ENCODE results near the gene SSTR4. TPM values are rescaled to one million over a fixed set of nuclear protein-coding genes. Genes with fewer than 3 reads are reported as not detected.

Gene SSTR4
- total and polyA plus RNA-seq, 2 donors (not counting 3 experiments of a cell fraction or from before 2014, with no cell fraction given) = not detected

- no peak overlapping the region for H3K4me2 ChIP-seq (ENCODE audit: insufficient read depth, low read length)
- no peak overlapping the region for H3K27ac ChIP-seq (ENCODE audit: insufficient read depth, low read depth, low read length)
- DNase-seq (ENCODE audit: low read depth, low spot score) (no peak), FAIRE-seq (no peak)
- dilution Hi-C loops (cut with MboI; ENCODE audit: extremely low pct_ligation_motif_present, low sequenced_read_pairs) (no loop called here), intact Hi-C loops (cut with micrococcal nuclease) (no loop called here)
- POLR2A ChIA-PET = no interaction called here
- H4K20me1 ChIP-seq (replicated peaks; ENCODE audit: control insufficient read depth, extremely low read depth, insufficient read depth, low read length) = no peaks in the 10 kb centered on the region
- no peak for TF ChIP-seq GATA2 (IDR thresholded peaks at IDR 0.05; ENCODE audit: insufficient read depth, insufficient read length, low read depth, low read length)
- no peak for TF ChIP-seq MYC (IDR thresholded peaks at IDR 0.05; ENCODE audit: low read depth, low read length)
- no peak for TF ChIP-seq FOS (IDR thresholded peaks at IDR 0.05; ENCODE audit: borderline replicate concordance, insufficient read depth, low read length)
- no peak for TF ChIP-seq POLR2A (IDR thresholded peaks at IDR 0.05; ENCODE audit: low read depth, low read length)
- H2AFZ ChIP-seq (ENCODE audit: low read depth, low read length) = no peak overlapping the region
- no peak overlapping the region for H3K4me3 ChIP-seq (replicated peaks in 1 of 3; ENCODE audit: insufficient read depth in 1 of 3, low read depth in 1 of 3, low read length in 3 of 3)
- no peaks in the 10 kb centered on the region for H3K79me2 ChIP-seq (ENCODE audit: control insufficient read depth, insufficient read depth, low read length)
- H3K36me3 ChIP-seq (ENCODE audit: control insufficient read depth in 2 of 2, extremely low read depth in 1 of 2, insufficient read depth in 2 of 2, low read length in 2 of 2) = no peaks in the 10 kb centered on the region
- CTCF ChIA-PET = no interaction called here
- no peak overlapping the region for H3K9ac ChIP-seq (replicated peaks; ENCODE audit: extremely low read depth, insufficient read depth, low read length)
- peaks cover 2 to 3% of the 10 kb centered on the region in 2 experiments for H3K27me3 ChIP-seq (ENCODE audit: control insufficient read depth in 2 of 2, insufficient read depth in 2 of 2, low read length in 2 of 2)
- no peaks in the 10 kb centered on the region for H3K4me1 ChIP-seq (ENCODE audit: control insufficient read depth, extremely low read depth, insufficient read depth, low read length)
- BruUV-seq (replicated peaks) = no TSS peak
- H3K9me1 ChIP-seq (replicated peaks; ENCODE audit: control insufficient read depth, extremely low read depth, insufficient read depth, low read length) = no peaks in the 10 kb centered on the region
- H3K9me3 ChIP-seq (replicated peaks; ENCODE audit: control insufficient read depth, insufficient read depth, low read length) = no peaks in the 10 kb centered on the region
Observed at GRCh38 chr20:23007462-23007861, 27.6 kb upstream of the SSTR4 start.

- dilution Hi-C loops (cut with MboI; ENCODE audit: extremely low pct_ligation_motif_present, low sequenced_read_pairs) (no loop called here), intact Hi-C loops (cut with micrococcal nuclease) (no loop called here)
- H3K4me3 ChIP-seq (replicated peaks in 1 of 3; ENCODE audit: insufficient read depth in 1 of 3, low read depth in 1 of 3, low read length in 3 of 3) = no peak overlapping the region
- peaks cover 2 to 3% of the 10 kb centered on the region in 2 experiments for H3K27me3 ChIP-seq (ENCODE audit: control insufficient read depth in 2 of 2, insufficient read depth in 2 of 2, low read length in 2 of 2)
- TF ChIP-seq FOS (IDR thresholded peaks at IDR 0.05; ENCODE audit: borderline replicate concordance, insufficient read depth, low read length) (no peak), POLR2AphosphoS5 (IDR thresholded peaks at IDR 0.05; ENCODE audit: insufficient read depth, low read depth, low read length) (no peak), GATA2 (IDR thresholded peaks at IDR 0.05; ENCODE audit: insufficient read depth, insufficient read length, low read depth, low read length) (no peak), MYC (IDR thresholded peaks at IDR 0.05; ENCODE audit: low read depth, low read length) (no peak), EZH2 (IDR thresholded peaks at IDR 0.05; ENCODE audit: borderline replicate concordance, low read depth, low read length, severe bottlenecking) (no peak), POLR2A (IDR thresholded peaks at IDR 0.05; ENCODE audit: low read depth, low read length) (no peak), JUN (IDR thresholded peaks at IDR 0.05; ENCODE audit: borderline replicate concordance, insufficient read depth, insufficient read length, low read depth) (no peak)
- TF ChIP-seq, protein P1, sequence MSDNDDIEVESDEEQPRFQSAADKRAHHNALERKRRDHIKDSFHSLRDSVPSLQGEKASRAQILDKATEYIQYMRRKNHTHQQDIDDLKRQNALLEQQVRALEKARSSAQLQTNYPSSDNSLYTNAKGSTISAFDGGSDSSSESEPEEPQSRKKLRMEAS (IDR thresholded peaks at IDR 0.05; ENCODE audit: insufficient read depth, insufficient read length) = no peak
- TF ChIP-seq, protein P2, sequence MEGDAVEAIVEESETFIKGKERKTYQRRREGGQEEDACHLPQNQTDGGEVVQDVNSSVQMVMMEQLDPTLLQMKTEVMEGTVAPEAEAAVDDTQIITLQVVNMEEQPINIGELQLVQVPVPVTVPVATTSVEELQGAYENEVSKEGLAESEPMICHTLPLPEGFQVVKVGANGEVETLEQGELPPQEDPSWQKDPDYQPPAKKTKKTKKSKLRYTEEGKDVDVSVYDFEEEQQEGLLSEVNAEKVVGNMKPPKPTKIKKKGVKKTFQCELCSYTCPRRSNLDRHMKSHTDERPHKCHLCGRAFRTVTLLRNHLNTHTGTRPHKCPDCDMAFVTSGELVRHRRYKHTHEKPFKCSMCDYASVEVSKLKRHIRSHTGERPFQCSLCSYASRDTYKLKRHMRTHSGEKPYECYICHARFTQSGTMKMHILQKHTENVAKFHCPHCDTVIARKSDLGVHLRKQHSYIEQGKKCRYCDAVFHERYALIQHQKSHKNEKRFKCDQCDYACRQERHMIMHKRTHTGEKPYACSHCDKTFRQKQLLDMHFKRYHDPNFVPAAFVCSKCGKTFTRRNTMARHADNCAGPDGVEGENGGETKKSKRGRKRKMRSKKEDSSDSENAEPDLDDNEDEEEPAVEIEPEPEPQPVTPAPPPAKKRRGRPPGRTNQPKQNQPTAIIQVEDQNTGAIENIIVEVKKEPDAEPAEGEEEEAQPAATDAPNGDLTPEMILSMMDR (IDR thresholded peaks at IDR 0.05; ENCODE audit: extremely low read depth in 1 of 2, insufficient read depth in 1 of 2, low read depth in 1 of 2, low read length in 2 of 2) = no peak
- H2AFZ ChIP-seq (ENCODE audit: low read depth, low read length) = no peak overlapping the region
- no peaks in the 10 kb centered on the region for H3K9me3 ChIP-seq (replicated peaks; ENCODE audit: control insufficient read depth, insufficient read depth, low read length)
- H3K4me2 ChIP-seq (ENCODE audit: insufficient read depth, low read length) = no peak overlapping the region
- BruUV-seq (replicated peaks) = no TSS peak
- no peaks in the 10 kb centered on the region for H4K20me1 ChIP-seq (replicated peaks; ENCODE audit: control insufficient read depth, extremely low read depth, insufficient read depth, low read length)
- no peaks in the 10 kb centered on the region for H3K4me1 ChIP-seq (ENCODE audit: control insufficient read depth, extremely low read depth, insufficient read depth, low read length)
- ChIA-PET POLR2A (no interaction called here), CTCF (no interaction called here)
- H3K27ac ChIP-seq (ENCODE audit: insufficient read depth, low read depth, low read length) = no peak overlapping the region
- H3K36me3 ChIP-seq (ENCODE audit: control insufficient read depth in 2 of 2, extremely low read depth in 1 of 2, insufficient read depth in 2 of 2, low read length in 2 of 2) = no peaks in the 10 kb centered on the region
- DNase-seq (ENCODE audit: low read depth, low spot score) (no peak), FAIRE-seq (no peak)
- H3K79me2 ChIP-seq (ENCODE audit: control insufficient read depth, insufficient read depth, low read length) = no peaks in the 10 kb centered on the region
- no peak overlapping the region for H3K9ac ChIP-seq (replicated peaks; ENCODE audit: extremely low read depth, insufficient read depth, low read length)
- H3K9me1 ChIP-seq (replicated peaks; ENCODE audit: control insufficient read depth, extremely low read depth, insufficient read depth, low read length) = no peaks in the 10 kb centered on the region
Observed at GRCh38 chr20:23007886-23008655, 27.0 kb upstream of the SSTR4 start.
